DMS114 treated with DMSO at 0.1 percent for 48 hours (cell line): ENCODE data around the gene SLC38A11.
"Not testable (repeated sequence)": the region's sequence is repeated elsewhere in the genome, so short reads cannot be mapped to it uniquely, and the experiment has no call there.

Experiments
- DNase-seq: peaks from one replicate; lab custom pipeline; 2025; ENCODE audit not compliant: unreplicated experiment; lab: John Stamatoyannopoulos, UW

Gene SLC38A11

DNA sequence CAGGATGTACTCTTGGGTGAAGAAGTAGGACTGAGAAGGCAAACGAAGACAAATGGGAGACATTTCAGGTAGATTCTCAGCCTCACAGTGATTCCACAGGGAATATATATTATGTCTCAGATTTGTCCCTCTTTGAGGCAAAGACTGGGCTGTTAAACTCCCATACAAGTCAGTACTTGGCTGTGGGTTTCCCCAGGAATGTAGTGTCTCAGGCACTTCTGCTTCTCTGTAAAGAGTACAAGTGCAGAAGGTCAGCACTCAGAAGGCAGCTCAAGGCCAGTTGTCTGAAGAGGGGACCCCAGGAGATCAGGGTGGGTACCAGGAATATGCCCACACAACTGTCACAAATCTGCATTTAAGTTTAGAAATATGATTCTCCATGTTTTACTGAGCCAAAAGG lies 73.8 kb downstream of the SLC38A11 start:
- no peak for DNase-seq

DNA sequence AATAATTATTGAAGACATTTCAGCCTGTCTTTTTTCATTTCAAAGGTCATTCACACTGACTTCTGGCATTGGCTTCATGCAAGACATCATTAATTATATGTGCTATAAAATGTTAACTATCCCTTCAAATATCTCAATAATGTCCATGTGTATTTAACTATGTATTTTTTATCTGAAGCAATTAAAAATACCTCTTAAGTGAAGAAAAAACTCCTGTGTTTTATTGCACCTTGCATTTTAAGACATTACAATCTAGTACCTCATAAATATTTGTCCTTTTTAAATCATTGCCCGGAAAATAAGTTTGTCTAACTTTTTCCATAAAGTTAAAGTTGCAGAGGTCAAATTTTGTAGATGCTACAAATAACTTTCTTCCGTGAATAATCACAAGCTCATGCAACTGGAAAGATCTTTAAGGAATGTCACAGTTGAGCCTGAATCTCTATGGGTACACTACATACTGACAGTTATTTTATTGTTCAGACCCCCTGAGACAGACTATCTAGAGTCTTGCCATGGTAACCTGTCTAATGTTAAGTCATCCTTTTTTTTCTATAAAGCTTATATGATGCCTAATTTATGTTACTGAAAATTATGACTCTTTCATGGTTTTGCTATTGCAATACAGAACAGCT lies 75.3 kb downstream of the SLC38A11 start:
- DNase-seq: no peak

DNA sequence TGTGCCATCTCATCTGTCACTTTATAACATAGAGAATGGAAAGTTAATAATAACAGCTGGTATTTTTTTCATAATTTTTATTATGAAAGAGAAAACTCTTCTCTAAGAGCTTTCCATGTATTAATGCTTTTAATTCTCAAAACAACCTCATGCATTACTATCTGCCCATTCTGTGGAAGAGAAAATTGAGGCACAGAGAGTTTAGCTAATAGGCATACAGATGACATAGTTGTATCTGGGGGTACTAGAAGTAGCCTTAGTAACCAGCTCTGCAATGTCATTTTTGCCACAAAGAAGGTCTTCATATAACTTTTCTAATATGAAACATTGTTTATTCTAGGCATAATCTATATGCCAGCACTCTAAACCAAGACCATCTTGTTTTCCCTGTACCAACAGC lies 77.4 kb downstream of the SLC38A11 start:
- no peak for DNase-seq

DNA sequence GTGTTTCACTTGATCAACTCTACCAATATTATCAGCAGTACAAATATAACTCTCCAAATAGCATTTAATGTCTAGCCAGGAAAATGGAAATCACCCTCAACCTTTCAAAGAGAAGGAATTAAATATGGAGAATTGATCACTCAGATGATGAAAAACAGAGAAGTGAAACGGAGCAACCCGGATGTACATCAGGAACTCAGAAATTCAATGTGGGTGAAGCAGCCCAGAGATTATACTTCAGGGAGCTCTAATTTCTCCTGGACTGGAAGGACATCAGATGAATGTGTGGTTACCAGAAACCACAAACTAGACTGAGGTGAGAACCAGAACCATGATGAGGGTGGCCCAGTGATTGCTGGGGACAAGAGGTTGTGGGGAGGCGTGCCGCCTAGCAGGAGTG lies 78.2 kb downstream of the SLC38A11 start:
- DNase-seq: no peak

DNA sequence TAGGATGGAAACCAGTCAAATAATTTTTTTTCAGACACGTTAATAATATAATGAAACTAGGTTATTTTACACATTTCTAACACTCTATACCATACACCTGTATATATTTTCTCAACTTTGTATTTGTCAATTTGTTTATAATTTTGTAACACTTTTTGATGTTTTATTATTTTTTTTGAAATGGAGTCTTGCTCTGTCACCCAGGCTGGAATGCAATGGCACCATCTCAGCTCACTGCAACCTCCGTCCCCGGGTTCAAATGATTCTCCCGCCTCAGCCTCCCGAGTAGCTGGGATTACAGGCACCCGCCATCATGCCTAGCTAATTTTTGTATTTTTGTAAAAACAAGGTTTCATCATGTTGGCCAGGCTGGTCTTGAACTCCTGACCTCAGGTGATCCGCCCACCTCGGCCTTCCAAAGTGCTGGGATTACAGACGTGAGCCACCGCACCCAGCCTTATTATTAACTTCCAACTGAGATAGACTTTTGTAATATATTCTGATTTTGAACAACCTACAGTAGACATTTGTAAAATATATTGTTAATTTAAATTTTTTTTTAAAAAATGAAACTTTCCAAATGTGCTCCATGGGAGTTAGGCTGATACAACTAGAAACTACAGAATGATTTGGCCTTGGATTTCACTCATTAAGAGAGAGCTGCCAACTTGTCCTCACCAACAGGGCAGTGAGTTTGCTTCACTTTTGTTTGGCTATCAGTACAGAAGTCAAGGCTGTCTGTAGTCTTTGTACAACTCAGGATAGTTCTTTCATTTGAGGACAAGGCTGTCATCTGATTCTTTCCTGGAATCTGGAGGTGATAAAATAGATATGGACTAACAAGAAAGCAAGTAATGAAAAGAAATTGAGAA lies 79.8 kb downstream of the SLC38A11 start:
- DNase-seq: no peak

DNA sequence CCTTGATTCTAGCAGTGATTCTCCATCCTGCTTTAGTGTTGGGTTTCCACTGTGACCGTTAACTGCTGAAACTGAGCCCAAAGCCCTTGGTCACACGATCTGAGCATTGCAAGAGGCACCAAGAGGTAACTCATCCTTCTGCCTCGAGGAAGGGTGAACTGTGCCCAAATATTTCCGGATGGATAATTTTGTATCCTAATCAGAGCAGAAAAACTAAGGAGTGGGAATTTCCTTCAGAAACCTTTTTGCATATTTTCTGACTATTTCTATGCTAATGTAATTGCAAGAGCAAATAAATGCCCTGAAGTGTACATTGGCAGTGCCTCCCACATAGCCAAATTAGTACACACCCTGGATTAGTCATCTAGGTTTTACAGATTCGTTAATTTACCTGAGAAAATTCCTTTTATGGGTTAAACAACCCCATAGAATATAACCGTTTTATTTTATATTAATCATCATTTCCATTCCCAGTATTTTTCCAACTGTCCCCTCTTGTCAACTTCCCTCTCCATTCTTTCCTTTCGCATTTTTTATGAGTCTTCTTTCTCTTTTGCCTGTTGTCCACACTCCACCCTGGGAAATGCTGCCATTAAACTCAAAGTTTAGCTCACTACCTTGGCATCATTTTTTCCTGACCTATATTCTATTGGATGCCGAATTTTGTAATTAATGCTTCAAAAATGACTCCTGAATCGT lies 82.0 kb downstream of the SLC38A11 start:
- no peak for DNase-seq

DNA sequence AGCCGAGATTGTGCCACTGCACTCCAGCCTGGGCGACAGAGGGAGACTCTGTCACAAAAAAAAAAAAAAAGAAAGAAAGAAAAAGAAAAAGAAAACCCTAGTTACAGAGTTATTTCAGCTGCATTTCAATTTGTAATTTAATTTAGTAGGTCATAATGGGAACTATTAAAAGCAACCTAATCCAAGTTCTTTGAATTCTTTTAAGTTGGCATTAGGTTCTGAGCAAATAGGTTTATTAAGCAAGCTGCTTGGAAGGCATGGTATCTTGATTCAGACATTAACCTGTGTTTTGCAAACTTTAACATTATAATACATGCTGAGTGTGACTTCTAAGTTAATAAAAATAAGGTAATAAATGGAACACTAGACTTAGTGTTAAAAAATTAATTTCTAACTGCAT lies 83.9 kb downstream of the SLC38A11 start:
- DNase-seq: no peak

DNA sequence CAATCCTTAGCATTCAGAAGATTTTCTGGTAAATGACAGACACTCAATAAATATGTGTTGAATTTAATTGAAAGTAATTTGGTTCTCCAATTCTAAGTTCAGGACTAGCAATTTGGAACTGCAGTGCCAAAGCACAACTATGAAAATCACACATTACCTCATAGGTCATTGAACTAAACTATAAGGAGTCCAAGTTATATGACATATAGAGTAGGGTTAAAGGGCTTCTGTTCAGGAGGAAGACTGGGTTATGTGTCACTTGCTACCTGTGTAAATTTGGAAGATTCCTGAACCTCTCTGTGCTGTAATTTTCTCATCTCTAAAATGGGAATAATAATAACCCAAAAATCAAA lies 85.9 kb downstream of the SLC38A11 start:
- DNase-seq: no peak

DNA sequence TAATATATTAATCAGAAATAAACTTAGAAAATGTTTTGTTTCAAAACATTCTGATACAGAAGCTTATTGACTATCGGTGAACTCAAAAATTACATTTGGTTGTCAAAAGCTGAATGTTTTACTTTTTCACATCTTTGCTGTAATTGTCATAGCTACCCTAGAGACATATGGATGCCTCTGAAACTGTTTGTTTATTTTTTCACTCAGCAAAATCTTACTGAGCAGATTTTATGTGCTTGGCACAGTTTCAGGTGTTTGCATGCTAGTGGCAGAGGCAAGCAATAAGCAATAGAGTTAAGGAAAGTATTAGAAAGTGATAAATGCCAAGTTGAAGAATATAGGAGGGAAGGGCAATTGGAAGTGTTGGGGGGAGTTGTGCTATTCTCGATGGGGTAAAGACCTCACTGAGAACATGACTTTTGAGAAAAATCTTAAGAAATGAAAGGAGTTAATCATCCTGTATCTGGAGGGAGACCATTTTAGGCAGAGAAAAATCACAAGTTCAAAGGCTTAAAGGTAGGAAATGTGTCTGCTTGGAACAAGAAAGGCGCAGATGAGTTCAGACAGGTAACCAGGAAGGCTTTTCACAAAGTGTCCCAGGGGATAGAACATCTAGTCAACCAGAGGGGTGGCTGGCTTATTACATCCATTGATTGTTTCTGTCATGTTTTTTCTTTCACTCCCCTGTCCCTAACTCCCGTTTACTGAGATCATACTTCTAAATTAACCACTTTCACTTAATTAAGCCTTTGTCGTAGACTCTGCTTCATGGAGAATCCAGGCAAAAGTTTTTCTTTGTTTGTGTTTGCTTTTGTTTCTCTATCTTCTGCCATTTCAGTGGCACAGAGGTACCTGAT lies 86.5 kb downstream of the SLC38A11 start:
- DNase-seq: no peak

DNA sequence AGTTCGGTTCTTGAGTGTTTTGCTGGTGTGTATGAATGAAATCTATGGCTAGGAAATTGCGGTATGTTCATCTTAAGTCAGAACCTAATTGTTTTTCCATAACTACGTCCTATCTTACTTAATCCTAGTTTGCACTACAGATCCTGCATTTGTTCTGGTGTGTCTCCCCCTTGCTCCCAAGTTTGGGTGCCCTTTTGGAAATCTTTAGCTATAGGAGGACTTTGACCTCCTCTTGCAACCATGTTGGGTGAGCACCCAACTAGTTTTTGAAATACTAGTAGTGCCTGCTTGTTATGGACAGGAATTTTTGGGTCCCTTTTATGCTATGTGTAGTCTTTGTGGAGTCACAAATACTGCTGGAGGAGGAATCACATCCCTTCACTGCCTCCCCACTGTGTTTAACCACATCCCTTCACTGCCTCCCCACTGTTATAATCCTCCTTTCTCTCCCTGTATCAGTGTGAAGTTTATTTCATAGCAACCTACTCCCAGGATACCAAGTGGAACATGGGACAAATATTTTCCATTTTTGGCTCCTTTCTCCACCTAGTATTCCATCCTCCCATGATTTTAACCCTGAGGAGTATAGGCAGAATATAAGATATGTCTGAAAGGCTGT lies 87.4 kb downstream of the SLC38A11 start:
- DNase-seq: no peak

DNA sequence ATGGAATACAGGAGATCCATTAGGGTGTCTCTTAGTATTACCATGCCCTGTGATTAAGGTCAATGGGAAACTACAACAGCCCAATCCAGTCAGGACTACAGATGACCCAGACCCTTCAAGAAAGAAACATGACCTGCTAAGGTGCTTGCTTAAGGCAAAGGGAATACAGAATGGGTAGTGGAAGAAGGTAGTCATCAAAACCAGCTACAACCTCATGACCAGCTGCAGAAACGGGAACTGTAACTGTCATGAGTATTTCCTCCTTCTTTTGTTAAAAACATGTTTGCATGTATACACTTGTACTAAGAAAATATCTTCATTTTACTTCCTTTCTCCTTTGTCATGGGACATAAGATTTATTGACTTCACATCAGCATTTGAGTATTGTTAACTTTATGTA lies 88.9 kb downstream of the SLC38A11 start:
- not testable (repeated sequence) for DNase-seq

DNA sequence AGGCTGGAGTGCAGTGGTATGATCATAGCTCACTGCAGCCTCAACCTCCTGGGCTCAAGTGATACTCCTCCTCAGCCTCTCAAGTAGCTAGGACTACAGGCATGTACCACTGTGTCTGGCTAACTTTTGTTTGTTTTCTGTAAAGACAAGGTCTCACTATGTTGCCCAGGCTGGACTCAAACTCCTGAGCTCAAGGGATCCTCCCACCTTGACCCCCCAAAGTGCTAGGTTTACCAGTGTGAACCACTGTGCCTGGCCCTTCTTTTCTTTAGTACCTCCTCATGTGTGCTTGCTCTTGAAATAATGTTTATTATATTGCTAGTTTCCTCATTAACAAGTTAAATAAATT lies 94.7 kb downstream of the SLC38A11 start:
- no peak for DNase-seq

DNA sequence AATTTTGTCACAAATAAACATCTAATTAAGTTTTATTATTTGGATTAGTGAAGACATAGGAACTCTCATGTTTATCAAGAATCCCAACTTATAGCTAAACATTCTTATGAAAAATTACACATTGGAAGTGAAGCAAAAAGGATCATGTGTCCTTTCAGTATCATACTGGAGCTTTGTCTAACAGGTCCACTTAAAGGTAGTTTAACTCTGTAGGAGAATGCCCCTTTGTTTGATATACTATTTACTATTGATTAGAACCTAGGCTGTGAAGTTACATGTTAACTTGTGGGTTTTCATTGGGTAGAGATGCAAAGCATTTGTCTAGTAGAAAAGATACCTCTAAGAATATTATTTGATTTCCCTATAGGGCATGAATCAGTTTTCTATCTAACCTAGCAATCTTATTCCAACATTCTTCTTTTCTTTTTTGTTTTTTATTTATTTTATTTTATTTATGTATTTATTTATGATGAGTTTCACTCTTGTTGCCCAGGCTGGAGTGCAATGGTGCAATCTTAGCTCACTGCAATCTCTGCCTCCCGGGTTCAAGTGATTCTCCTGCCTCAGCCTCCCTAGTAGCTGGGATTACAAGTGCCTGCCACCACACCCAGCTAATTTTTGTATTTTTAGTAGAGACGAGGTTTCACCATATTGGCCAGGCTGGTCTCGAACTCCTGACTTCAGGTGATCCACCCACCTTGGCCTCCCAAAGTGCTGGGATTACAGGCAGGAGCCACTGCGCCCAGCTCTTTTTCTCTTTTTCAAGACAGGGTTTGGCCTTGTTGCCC lies 95.2 kb downstream of the SLC38A11 start:
- DNase-seq: not testable (repeated sequence)

DNA sequence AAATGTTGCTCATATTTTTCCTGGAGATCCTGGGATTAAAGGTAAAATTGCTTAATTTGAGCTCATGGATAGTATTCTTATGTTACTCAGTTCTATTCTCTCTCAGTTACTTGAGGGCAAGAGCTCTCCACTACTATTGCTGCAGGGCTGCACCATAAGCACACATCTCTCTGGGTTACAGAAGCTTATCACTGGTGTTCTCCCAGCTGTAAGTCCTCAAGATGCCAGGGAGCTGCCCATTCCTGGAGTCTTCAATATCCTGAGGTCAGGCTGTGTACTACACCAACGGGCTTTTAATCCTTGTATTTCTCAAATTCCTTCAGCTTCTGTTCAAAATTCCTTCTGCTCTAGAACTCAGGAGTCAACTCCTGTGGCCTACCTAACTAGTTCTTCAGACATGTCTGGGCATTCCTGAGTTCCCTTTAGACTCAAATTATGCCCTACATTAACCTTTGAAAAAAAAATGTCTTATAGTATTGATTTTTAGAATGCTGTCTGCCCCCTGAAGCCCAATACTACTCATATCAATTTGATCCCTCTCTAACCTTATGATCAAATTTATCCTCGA lies 96.0 kb downstream of the SLC38A11 start:
- no peak for DNase-seq

DNA sequence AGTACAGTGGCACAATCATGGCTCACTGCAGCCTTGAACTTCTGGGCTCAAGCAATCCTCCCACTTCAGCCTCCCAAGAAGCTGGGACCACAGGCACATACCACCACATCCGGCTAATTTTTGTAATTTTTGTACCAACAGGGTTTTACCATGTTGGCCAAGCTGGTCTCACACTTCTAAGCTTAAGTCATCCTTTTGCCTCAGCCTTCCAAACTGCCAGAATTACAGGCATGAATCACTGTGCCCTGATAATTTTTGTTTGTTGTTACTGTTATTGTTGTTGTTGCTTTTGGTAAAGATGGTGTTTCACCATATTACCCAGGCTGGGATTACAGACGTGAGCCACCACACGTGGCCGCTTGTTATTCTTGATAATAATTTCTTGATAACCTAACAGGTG lies 103.2 kb downstream of the SLC38A11 start:
- DNase-seq: no peak

DNA sequence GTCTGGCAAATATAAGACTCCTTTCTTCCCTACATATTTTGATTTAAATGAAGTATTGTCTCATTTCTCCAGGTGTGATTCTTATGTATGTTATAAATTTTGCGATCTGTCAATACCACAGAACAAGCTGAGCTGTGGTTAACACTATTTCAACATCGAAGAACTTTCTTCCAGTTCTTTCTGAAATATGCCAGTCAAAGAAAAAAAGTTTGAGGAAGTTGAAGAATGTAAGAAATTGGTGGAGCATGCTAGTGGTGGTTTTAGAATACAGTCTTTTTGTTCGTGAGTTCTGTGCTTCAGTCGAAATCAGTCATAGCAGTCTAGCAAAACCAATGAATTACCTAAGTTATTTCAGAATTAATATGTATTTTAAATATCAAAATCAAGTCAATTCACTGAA lies 105.1 kb downstream of the SLC38A11 start:
- DNase-seq: no peak

DNA sequence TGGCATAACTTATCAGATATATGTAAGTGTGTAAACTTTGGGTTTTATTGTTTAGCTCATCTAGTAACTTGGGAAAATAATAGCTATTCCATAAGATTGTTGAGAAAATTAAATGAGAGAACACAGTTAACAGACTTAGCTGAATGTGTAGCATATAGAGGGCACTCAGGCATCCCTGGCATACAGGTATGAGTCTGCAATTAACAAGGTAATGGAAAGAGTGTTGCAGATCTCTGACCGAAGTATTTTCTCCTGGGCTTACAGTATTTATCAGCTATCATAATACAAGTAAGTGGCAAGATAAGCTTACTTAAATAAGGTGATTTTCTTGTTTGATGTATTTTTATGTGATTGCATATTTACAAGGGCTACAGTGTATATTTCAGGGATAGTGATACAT lies 105.8 kb downstream of the SLC38A11 start:
- no peak for DNase-seq

DNA sequence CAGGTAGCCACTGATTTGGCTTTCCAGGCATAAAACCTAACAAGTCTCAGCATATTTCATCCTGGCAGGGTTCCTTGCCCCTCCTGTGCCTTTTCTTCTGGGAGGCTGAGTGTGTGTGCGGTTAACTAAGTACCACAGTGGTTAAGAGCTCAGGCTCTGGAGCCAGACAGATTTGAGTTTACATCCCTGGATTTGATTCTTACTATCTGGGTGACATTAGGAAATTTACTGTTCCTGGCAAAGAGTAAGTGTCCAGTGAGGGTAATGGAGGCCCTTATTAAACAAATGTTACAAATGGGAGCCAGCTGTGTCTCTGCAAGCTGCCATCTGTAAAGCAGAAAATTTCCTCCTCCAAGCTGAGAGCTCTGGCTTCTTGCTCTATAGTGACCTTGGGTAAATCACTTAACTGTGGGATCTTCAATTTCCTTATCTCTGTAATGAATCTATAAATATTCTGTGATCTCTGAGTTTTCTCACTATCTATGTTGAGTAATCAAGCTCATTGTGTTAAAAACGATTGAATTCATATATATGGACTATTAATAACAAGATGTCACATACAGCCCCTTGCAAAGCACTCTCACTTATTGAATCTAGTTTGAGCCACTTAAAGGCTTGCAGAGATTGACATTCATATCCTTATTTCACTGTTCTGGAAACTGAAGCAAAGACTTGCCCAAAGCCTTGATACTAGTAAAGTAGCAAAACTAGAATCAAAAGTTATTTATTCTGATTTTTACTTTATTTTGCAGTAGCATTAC lies 107.2 kb downstream of the SLC38A11 start:
- DNase-seq: no peak

DNA sequence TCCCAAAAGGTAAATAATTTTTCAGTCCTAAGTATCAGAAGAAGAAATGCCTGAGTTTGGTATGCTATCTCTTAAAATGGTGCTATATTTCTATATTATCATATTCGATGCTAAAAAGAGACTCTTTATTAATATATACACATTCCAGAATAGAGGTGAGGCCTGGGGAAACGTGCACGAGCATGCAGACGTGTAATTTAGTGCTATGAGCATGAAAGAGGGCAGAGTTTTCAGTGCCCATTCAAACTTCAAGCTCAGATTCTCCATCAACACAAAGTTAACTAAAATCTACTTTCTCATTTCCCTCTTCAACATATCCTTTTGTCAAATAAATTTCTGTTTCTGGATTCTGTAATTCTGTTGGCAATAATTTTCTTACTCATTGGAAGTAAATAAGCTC lies 108.0 kb downstream of the SLC38A11 start:
- no peak for DNase-seq
